Panc1 (cell line): ENCODE measurements around the gene EHBP1L1. TPM values are rescaled to one million over a fixed set of nuclear protein-coding genes. Genes with fewer than 3 reads are reported as not detected.

Experiments used
- ATAC-seq: fragments of 200-7000 bp; cut with Tn5 transposase; 2 replicates; pipeline ENCODE4 v1.9.1; 2020; ENCODE audit warnings: mild to moderate bottlenecking, moderate library complexity
- BruUV-seq: library from RNA; stranded (reverse); fragments of 400-500 nt; replicated peaks from 2 replicates; lab custom pipeline; 2021; lab: Mats Ljungman, UMichigan
- CTCF ChIA-PET: fragments of 300-600 bp; sonication (Branson Sonifier 250); formaldehyde crosslinking; loops from one replicate; lab custom pipeline; 2022; ENCODE audit warnings: antibody characterized with exemption; lab: Charles Lee
- POLR2A ChIA-PET: fragments of 300-600 bp; sonication (Branson Sonifier 250); formaldehyde crosslinking; loops from one replicate; lab custom pipeline; 2022; ENCODE audit warnings: antibody characterized with exemption; lab: Charles Lee
- DNase-seq: peaks from one replicate; pipeline ENCODE4 v3.0.0-alpha.2; 2010; ENCODE audit warnings: low read depth, low spot score
- H3K27ac ChIP-seq: 2 replicates; pipeline ENCODE4 v1.5.1; 2011; ENCODE audit warnings: mild to moderate bottlenecking, low read length, inconsistent platforms
- H3K27me3 ChIP-seq: fragments of 200-500 bp; sonication (Bioruptor generic); 2 replicates; pipeline ENCODE4 v1.6.0; 2014; ENCODE audit warnings: low read length, inconsistent platforms; ENCODE audit not compliant: control insufficient read depth, insufficient read depth
- H3K36me3 ChIP-seq: fragments of 200-500 bp; sonication (Bioruptor generic); 2 replicates; pipeline ENCODE4 v1.5.1; 2014; ENCODE audit warnings: inconsistent platforms, mild to moderate bottlenecking, low read length, moderate library complexity; ENCODE audit not compliant: control insufficient read depth, insufficient read depth
- H3K4me1 ChIP-seq: 2 replicates; pipeline ENCODE4 v1.5.1; 2011; ENCODE audit warnings: inconsistent platforms, mild to moderate bottlenecking, low read length, moderate library complexity; ENCODE audit not compliant: control insufficient read depth, insufficient read depth
- H3K4me3 ChIP-seq, 2 experiments: 2 replicates each; pipeline ENCODE4 v1.5.1; 2011 to 2012; ENCODE audit warnings: low read depth in 2 of 2, low read length in 2 of 2, mild to moderate bottlenecking in 2 of 2, inconsistent platforms in 1 of 2, moderate library complexity in 1 of 2
- H3K9me3 ChIP-seq: fragments of 200-500 bp; sonication (Bioruptor generic); 2 replicates; pipeline ENCODE4 v1.5.1; 2014; ENCODE audit warnings: low read depth, mild to moderate bottlenecking, inconsistent platforms, low read length, moderate library complexity; ENCODE audit not compliant: control insufficient read depth, insufficient read depth
- POLR2AphosphoS5 ChIP-seq: IDR thresholded peaks from 2 replicates; pipeline ENCODE4 v1.6.1; 2012; ENCODE audit warnings: mild to moderate bottlenecking, low read depth, low read length, moderate library complexity
- SIN3A ChIP-seq: IDR thresholded peaks from 2 replicates; pipeline ENCODE4 v1.6.1; 2012; ENCODE audit warnings: low read depth, mild to moderate bottlenecking, low read length, moderate library complexity, borderline replicate concordance; ENCODE audit not compliant: insufficient read depth
- TCF7L2 ChIP-seq: IDR thresholded peaks from 2 replicates; pipeline ENCODE4 v1.6.1; 2011; ENCODE audit warnings: mild to moderate bottlenecking, low read depth, low read length, inconsistent platforms
- in situ Hi-C: cut with HindIII; loops from 2 replicates; pipeline ENCODE4 v1.10.0; 2016; ENCODE audit warnings: low sequenced_read_pairs, low pct_unique_long_range_greater_than_20kb
- intact Hi-C: fragments of 100-400 bp; cut with micrococcal nuclease; formaldehyde crosslinking; loops from one replicate; pipeline ENCODE4 v1.10.0; 2022; ENCODE audit not compliant: unreplicated experiment
- total RNA-seq: library from RNA; stranded (reverse); gene quantifications from one replicate; pipeline ENCODE4 v1.2.1, GENCODE V29; 2021; ENCODE audit not compliant: unreplicated experiment
- TF ChIP-seq, protein P1 (sequence below): fragments of 450-650 bp; IDR thresholded peaks from 2 replicates; pipeline ENCODE4 v1.5.1; 2017; ENCODE audit warnings: mild to moderate bottlenecking
- TF ChIP-seq, protein P2 (sequence below), 2 experiments: IDR thresholded peaks; 2 replicates each; pipeline ENCODE4 v1.6.1; 2011 to 2012; ENCODE audit warnings: low read depth in 2 of 2, control low read depth in 1 of 2, low read length in 1 of 2, mild to moderate bottlenecking in 1 of 2, moderate library complexity in 1 of 2; ENCODE audit not compliant: insufficient read depth in 1 of 2

EHBP1L1 gene
- total RNA-seq, 1 experiment from 2014 or later = 108 TPM

DNA sequence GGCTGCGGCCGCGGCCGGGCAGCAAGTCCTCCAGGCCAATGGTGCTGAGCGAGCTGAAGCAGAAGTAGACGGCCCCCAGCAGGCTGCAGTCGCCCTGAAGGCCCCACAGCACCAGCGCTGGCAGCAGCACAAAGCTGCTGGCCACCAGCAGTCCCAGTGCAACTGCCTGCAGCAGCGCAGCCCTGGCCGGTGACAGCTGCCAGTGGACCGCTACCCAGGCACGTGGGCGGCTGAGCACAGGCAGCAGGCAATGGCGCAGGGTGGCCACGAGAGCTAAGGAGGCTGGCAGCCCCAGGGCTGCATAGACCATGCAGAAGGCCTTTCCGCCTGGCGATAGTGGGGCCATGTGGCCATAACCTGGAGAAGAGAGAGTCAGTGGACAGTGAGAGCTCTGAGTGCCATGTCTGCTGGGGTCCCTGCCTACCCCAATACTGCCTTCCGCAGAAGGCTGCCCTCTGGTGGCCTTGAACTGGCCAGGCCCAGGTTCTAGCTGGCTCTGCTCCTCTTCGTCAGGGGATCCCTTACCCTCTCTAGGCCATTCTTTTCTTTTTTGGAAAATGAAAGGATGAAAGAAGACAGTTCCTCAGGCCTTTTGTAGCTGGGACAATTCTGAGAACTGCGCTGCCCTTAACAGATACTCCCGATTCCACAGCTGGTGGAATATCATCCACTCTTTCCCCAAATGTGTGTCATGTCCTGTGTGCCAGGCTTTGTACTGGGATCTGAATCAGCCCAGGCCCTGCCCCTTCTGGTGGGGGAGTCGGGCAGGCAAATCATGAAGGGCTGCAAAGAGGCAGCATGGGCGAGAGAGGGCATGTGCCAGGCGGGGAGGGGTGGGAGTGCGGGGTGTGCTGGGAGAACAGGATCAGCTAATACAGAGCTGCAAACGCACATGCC lies 17.9 kb downstream of the EHBP1L1 start:
- Histone ChIP-seq H3K27me3 (no peaks in the 10 kb centered on the region), H3K9me3 (no peaks in the 10 kb centered on the region), H3K4me1 (peaks cover 12% of the 10 kb centered on the region; the same call in 1 of the 2 replicates), H3K36me3 (peaks cover 3% of the 10 kb centered on the region), H3K4me3 (no peak overlapping the region), H3K27ac (no peak overlapping the region)
- in situ Hi-C loops = no loop called here
- TF ChIP-seq, protein P1, sequence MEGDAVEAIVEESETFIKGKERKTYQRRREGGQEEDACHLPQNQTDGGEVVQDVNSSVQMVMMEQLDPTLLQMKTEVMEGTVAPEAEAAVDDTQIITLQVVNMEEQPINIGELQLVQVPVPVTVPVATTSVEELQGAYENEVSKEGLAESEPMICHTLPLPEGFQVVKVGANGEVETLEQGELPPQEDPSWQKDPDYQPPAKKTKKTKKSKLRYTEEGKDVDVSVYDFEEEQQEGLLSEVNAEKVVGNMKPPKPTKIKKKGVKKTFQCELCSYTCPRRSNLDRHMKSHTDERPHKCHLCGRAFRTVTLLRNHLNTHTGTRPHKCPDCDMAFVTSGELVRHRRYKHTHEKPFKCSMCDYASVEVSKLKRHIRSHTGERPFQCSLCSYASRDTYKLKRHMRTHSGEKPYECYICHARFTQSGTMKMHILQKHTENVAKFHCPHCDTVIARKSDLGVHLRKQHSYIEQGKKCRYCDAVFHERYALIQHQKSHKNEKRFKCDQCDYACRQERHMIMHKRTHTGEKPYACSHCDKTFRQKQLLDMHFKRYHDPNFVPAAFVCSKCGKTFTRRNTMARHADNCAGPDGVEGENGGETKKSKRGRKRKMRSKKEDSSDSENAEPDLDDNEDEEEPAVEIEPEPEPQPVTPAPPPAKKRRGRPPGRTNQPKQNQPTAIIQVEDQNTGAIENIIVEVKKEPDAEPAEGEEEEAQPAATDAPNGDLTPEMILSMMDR = peak; percentile 95; the same call in 1 of the 2 replicates
- TF ChIP-seq POLR2AphosphoS5 = no peak; the same call in 1 of the 2 replicates
- POLR2A ChIA-PET = interaction anchor here (0.6 kb wide), 1 partner anchor 21 kb away, joined by 3 read pairs; no protein-coding TSS in a partner anchor
- BruUV-seq = no TSS peak
- DNase-seq (no peak), ATAC-seq (peak; percentile 61)
- intact Hi-C loops = no loop called here
- CTCF ChIA-PET = interaction anchor here (0.5 to 2.5 kb wide), 7 partner anchors 13 to 197 kb away, joined by 3 to 9 read pairs (median 3); partner anchors contain the start of genes EHBP1L1 and FAM89B

DNA sequence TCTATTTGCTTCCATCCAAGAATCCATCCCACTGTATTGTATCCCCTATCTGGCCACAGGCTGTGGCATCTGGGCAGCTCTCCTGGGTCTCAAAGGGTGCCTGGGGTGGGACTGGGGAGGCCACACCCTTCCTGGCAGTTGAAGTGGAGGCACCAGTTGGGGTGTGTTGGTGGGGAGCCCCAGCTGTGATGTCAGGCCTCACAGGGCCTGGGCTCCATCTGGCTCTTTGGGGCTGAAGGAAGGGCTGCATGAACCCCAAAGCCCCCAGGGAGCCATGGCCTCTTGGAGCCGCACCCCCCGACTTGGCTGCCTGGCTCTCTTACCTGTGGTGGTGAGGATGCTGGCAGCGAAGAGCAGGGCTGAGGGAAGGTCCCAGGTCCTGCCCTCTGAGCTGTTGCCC lies 19.3 kb downstream of the EHBP1L1 start:
- intact Hi-C loops (no loop called here), in situ Hi-C loops (no loop called here)
- ChIA-PET POLR2A (no interaction called here), CTCF (interaction anchor here (0.7 to 2.5 kb wide), 2 partner anchors 23 to 68 kb away, joined by 6 to 9 read pairs; partner anchors contain the start of gene FAM89B)
- Histone ChIP-seq H3K4me3 (no peak overlapping the region), H3K4me1 (peaks cover 12% of the 10 kb centered on the region; the same call in 1 of the 2 replicates), H3K27me3 (no peaks in the 10 kb centered on the region), H3K36me3 (peaks cover 3% of the 10 kb centered on the region), H3K9me3 (no peaks in the 10 kb centered on the region), H3K27ac (no peak overlapping the region)
- TF ChIP-seq SIN3A = no peak
- TF ChIP-seq, protein P1 = no peak
- 0 out of 2 replicates have a peak, but pooled peaks have one; percentile 9 for TF ChIP-seq POLR2AphosphoS5
- ATAC-seq (0 out of 2 replicates have a peak, but pooled peaks have one; percentile 8), DNase-seq (no peak)
- no TSS peak for BruUV-seq

DNA sequence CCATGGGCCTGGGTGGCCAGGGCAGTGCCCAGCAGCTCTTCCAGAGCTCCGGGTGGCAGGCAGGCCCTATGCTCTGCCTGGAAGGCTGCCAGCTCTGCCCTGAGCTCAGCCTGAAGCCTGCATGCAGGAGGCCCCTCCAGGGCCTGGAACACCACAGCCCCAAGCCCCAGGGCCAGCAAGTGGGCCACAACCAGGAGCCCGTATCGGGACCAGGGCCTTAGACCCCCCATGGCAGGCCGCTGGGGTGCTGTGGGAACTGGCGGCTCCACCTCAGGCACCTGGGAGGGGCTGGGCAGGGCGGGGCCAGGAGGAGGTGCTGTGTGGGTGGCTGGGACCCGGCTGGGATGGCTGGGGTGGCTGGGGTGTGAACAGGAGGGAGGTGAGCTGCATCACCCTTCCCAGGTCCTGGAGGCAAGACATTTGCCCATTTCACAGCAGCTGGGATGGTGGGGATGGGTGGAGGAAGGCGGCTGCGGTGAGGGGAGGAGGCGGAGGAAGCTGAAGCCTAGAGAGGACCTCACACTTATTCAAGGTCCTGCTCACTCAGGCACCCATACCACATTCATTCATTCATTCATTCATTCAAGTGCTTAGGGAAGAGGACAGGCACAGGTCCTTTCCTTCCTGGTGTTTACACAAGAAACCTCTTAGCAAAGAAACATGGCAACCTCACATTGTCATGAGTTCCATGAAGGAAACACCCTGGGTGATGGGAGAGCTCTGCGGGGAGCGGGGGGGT lies 19.9 kb downstream of the EHBP1L1 start, which contains the start of gene KCNK7:
KCNK7 (minus strand) TSS at position 258 of the 739 bp plus-strand sequence; CDS start at position 230, 28 bp downstream.
- Histone ChIP-seq H3K27ac (no peak within 1 kb of the TSS), H3K36me3 (no peaks in the 10 kb centered on the region), H3K4me3 (no peak within 1 kb of the TSS), H3K9me3 (no peaks in the 10 kb centered on the region), H3K4me1 (peaks cover 12% of the 10 kb centered on the region; the same call in 1 of the 2 replicates), H3K27me3 (no peaks in the 10 kb centered on the region)
- no peak for TF ChIP-seq TCF7L2
- TF ChIP-seq, protein P1 = no peak
- TF ChIP-seq SIN3A = no peak
- TF ChIP-seq, protein P2, sequence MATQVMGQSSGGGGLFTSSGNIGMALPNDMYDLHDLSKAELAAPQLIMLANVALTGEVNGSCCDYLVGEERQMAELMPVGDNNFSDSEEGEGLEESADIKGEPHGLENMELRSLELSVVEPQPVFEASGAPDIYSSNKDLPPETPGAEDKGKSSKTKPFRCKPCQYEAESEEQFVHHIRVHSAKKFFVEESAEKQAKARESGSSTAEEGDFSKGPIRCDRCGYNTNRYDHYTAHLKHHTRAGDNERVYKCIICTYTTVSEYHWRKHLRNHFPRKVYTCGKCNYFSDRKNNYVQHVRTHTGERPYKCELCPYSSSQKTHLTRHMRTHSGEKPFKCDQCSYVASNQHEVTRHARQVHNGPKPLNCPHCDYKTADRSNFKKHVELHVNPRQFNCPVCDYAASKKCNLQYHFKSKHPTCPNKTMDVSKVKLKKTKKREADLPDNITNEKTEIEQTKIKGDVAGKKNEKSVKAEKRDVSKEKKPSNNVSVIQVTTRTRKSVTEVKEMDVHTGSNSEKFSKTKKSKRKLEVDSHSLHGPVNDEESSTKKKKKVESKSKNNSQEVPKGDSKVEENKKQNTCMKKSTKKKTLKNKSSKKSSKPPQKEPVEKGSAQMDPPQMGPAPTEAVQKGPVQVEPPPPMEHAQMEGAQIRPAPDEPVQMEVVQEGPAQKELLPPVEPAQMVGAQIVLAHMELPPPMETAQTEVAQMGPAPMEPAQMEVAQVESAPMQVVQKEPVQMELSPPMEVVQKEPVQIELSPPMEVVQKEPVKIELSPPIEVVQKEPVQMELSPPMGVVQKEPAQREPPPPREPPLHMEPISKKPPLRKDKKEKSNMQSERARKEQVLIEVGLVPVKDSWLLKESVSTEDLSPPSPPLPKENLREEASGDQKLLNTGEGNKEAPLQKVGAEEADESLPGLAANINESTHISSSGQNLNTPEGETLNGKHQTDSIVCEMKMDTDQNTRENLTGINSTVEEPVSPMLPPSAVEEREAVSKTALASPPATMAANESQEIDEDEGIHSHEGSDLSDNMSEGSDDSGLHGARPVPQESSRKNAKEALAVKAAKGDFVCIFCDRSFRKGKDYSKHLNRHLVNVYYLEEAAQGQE (IDR thresholded peaks at IDR 0.05; ENCODE audit: insufficient read depth in 1 of 2, low read depth in 2 of 2, low read length in 1 of 2) = no peak
- TF ChIP-seq POLR2AphosphoS5 = no peak
- no peak for DNase-seq
- in situ Hi-C loops (no loop called here), intact Hi-C loops (no loop called here)
- ChIA-PET CTCF (interaction anchor here (0.7 to 2.5 kb wide), 2 partner anchors 23 to 68 kb away, joined by 6 to 9 read pairs; partner anchors contain the start of gene FAM89B), POLR2A (no interaction called here)
- peak; percentile 37 for ATAC-seq
- no TSS peak for BruUV-seq
